ENCODE data around the gene FOXN4.

DNA sequence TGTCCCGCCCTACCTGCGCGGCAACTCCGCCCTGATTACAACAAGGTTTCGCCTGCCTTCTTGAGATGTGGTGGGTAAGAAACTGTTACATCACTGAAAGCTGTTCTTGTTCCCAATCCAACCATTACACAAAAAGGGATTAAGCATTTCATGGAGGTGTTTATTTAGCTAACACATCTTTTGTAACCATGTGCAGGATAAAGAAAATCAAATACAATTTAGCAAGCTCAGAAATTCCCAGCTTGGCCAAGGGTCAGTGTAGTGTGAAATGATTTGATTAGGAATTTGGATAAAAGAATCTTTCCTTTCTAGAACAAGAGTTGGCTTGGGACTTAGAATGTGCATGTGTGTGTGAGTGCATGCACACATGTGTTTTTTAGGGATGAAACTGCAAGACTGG lies 6.3 kb downstream of the FOXN4 start:
- no peak for TF ChIP-seq ZBTB21 (CRISPR knock-in tag; IDR thresholded peaks at IDR 0.05; ENCODE audit: borderline replicate concordance)
- TF ChIP-seq, protein P1, sequence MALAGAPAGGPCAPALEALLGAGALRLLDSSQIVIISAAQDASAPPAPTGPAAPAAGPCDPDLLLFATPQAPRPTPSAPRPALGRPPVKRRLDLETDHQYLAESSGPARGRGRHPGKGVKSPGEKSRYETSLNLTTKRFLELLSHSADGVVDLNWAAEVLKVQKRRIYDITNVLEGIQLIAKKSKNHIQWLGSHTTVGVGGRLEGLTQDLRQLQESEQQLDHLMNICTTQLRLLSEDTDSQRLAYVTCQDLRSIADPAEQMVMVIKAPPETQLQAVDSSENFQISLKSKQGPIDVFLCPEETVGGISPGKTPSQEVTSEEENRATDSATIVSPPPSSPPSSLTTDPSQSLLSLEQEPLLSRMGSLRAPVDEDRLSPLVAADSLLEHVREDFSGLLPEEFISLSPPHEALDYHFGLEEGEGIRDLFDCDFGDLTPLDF (CRISPR knock-in tag; IDR thresholded peaks at IDR 0.05): no peak
- TF ChIP-seq, protein P2, sequence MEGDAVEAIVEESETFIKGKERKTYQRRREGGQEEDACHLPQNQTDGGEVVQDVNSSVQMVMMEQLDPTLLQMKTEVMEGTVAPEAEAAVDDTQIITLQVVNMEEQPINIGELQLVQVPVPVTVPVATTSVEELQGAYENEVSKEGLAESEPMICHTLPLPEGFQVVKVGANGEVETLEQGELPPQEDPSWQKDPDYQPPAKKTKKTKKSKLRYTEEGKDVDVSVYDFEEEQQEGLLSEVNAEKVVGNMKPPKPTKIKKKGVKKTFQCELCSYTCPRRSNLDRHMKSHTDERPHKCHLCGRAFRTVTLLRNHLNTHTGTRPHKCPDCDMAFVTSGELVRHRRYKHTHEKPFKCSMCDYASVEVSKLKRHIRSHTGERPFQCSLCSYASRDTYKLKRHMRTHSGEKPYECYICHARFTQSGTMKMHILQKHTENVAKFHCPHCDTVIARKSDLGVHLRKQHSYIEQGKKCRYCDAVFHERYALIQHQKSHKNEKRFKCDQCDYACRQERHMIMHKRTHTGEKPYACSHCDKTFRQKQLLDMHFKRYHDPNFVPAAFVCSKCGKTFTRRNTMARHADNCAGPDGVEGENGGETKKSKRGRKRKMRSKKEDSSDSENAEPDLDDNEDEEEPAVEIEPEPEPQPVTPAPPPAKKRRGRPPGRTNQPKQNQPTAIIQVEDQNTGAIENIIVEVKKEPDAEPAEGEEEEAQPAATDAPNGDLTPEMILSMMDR (IDR thresholded peaks at IDR 0.05): no peak
- TF ChIP-seq ESRRA (CRISPR knock-in tag; IDR thresholded peaks at IDR 0.05; ENCODE audit: borderline replicate concordance): no peak
- TF ChIP-seq, protein P3, sequence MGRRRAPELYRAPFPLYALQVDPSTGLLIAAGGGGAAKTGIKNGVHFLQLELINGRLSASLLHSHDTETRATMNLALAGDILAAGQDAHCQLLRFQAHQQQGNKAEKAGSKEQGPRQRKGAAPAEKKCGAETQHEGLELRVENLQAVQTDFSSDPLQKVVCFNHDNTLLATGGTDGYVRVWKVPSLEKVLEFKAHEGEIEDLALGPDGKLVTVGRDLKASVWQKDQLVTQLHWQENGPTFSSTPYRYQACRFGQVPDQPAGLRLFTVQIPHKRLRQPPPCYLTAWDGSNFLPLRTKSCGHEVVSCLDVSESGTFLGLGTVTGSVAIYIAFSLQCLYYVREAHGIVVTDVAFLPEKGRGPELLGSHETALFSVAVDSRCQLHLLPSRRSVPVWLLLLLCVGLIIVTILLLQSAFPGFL (CRISPR knock-in tag; IDR thresholded peaks at IDR 0.05; ENCODE audit: borderline replicate concordance): no peak
- TF ChIP-seq FOXJ3 (CRISPR knock-in tag; IDR thresholded peaks at IDR 0.05; ENCODE audit: borderline replicate concordance): no peak
- TF ChIP-seq NR3C1 (CRISPR knock-in tag; conservative IDR thresholded peaks at IDR 0.05; ENCODE audit: low read depth): no peak
- TF ChIP-seq, protein P4, sequence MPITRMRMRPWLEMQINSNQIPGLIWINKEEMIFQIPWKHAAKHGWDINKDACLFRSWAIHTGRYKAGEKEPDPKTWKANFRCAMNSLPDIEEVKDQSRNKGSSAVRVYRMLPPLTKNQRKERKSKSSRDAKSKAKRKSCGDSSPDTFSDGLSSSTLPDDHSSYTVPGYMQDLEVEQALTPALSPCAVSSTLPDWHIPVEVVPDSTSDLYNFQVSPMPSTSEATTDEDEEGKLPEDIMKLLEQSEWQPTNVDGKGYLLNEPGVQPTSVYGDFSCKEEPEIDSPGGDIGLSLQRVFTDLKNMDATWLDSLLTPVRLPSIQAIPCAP (CRISPR knock-in tag; IDR thresholded peaks at IDR 0.05): no peak
- no peak for TF ChIP-seq SMAD3 (CRISPR knock-in tag; IDR thresholded peaks at IDR 0.05; ENCODE audit: borderline replicate concordance)
- TF ChIP-seq, protein P5, sequence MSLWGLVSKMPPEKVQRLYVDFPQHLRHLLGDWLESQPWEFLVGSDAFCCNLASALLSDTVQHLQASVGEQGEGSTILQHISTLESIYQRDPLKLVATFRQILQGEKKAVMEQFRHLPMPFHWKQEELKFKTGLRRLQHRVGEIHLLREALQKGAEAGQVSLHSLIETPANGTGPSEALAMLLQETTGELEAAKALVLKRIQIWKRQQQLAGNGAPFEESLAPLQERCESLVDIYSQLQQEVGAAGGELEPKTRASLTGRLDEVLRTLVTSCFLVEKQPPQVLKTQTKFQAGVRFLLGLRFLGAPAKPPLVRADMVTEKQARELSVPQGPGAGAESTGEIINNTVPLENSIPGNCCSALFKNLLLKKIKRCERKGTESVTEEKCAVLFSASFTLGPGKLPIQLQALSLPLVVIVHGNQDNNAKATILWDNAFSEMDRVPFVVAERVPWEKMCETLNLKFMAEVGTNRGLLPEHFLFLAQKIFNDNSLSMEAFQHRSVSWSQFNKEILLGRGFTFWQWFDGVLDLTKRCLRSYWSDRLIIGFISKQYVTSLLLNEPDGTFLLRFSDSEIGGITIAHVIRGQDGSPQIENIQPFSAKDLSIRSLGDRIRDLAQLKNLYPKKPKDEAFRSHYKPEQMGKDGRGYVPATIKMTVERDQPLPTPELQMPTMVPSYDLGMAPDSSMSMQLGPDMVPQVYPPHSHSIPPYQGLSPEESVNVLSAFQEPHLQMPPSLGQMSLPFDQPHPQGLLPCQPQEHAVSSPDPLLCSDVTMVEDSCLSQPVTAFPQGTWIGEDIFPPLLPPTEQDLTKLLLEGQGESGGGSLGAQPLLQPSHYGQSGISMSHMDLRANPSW (CRISPR knock-in tag; conservative IDR thresholded peaks at IDR 0.05; ENCODE audit: low read depth): no peak

Data from WTC11 (cell line).